ENCODE measurements around the gene TMEM242. TPM values are rescaled to one million over a fixed set of nuclear protein-coding genes. Genes with fewer than 3 reads are reported as not detected.
"Not testable (repeated sequence)": the region's sequence is repeated elsewhere in the genome, so short reads cannot be mapped to it uniquely, and the experiment has no call there.

The TMEM242 gene
- total RNA-seq, 1 donor from 2014 or later: 13.2 TPM

DNA sequence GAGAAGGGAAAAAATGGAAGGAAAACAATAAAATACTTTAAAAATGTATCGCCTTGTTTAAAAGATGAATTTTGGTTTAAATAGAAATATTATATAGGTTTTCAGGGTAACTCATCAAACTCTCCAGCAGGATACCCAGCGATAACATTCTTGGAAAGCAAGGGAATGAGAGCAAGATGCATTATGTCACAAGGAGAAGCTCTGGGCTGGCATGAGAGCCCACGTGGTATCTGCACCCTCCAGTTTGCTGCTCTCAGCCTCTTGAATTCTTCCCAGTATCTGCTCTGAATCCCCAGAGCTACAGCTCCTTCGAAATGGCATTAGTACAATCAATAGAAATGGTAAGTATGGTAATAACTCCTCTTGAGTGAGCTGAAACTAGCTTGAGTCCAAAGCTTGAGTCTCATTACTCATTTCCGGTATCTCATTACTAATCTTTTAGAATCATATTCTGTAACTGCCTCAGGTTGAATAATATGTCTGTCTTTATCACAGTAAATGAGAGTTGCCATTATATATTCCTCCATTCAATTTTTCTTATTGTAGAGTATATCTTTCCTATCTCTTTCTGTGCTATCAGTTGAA is 4.9 kb upstream of the TMEM242 start:
- intact Hi-C loops (cut with DNase I): no loop called here
- DNase-seq (ENCODE audit: low spot score): no peak
- ATAC-seq: no peak

DNA sequence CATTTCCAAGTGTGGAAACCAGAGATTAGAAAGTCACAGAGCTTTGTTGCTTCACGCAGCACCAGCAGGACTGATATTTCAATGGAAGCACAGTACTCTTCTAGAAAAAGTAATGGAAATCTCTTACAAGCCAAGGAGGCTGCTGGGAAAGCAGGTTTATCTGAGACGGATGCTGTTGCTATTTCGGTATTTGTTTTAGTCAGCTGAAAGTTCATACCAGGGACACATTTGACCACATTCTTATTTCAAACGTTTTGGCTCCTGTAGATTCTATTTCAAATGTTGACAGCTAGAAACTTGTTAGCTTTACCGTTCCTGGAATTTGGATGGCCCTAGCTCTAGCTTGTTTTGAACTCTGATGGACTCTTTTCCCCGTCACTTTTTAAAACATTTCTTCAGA is 3.7 kb upstream of the TMEM242 start:
- intact Hi-C loops (cut with DNase I): no loop called here
- ATAC-seq (no peak), DNase-seq (ENCODE audit: low spot score) (no peak)

DNA sequence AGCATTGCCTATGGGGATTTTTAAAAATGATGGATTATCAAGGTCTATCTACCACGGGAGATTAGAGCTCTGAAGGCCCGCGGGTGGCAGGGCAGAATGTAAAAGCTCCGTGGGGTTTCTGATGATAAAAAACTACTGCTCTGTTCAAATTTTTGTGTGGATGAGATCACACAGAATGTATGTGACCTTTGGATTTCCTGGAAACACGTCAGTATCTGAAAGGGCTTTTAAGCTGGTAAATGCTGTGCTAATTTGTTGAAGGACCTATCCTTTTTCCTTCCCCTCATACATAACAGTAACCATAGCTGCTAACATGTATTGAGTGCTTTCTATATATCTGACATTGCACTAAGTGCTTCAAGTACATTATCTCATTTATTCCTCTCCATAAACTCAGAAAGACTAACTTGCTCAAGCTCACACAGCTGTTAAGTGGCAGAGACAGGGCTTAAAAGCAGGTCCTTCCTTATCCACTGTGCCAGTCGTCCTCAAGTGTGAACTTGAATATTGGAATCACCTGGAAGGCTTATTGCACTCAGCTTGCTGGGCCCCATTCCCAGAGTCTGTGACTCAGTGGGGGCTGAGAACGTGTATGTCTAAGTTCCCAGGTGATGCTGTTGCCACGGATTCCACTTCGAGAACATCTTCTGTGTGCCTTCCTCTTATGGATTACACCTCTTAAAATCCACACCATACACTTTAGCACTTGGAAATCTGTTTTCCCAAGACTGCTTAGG is 1.9 kb upstream of the TMEM242 start:
- intact Hi-C loops (cut with DNase I): no loop called here
- no peak for ATAC-seq

DNA sequence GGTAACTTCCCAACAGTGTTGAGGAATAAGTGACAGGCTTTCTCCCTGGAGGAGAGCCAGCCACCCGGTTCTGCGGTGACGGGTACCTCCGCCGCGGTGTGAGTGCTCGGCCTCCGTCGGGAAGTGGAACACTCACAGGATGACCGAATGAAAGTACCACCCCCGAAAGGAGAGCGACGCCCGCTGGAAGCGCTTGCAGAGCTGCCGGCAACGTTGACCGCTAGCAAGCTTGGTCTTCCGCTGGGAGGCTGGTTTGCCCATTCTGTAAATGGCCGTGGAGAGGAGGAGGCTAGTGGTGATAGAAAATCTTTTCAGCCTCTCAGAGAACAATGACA is 614 bp upstream of the TMEM242 start:
- peak; percentile 84 for DNase-seq (ENCODE audit: low spot score)
- intact Hi-C loops (cut with DNase I): loop anchor here (5.0 kb wide), 1 partner anchor 618 kb away; no protein-coding TSS in a partner anchor
- ATAC-seq: peak; percentile 89

More for the DNA sequence above, 1.9 kb upstream of the TMEM242 start:
- no peak for DNase-seq (ENCODE audit: low spot score)

DNA sequence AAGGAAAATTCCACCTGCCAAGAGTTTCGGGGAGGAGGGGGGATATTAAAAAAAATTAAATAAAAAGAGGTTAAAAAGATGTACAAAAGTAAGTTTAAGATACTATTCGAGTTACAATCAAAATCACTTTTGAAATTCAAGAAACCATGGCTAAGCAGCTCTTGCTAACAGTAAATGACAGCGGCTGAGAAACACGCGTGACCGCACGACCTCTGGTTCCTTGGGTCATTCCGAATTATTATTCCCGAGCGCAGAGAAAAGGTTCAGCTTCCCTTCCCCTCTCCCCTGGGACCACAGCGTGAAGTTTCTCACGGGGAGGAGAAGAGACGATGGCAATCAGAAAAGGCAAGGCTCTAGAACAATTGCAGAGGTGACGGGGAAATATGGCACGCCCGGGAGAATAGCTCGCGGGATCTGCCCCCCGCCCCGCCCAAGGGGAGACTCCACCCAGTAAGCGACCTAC is 496 bp downstream of the TMEM242 start:
- ATAC-seq: no peak
- intact Hi-C loops (cut with DNase I): loop anchor here (5.0 kb wide), 1 partner anchor 619 kb away; no protein-coding TSS in a partner anchor
- no peak for DNase-seq (ENCODE audit: low spot score)

DNA sequence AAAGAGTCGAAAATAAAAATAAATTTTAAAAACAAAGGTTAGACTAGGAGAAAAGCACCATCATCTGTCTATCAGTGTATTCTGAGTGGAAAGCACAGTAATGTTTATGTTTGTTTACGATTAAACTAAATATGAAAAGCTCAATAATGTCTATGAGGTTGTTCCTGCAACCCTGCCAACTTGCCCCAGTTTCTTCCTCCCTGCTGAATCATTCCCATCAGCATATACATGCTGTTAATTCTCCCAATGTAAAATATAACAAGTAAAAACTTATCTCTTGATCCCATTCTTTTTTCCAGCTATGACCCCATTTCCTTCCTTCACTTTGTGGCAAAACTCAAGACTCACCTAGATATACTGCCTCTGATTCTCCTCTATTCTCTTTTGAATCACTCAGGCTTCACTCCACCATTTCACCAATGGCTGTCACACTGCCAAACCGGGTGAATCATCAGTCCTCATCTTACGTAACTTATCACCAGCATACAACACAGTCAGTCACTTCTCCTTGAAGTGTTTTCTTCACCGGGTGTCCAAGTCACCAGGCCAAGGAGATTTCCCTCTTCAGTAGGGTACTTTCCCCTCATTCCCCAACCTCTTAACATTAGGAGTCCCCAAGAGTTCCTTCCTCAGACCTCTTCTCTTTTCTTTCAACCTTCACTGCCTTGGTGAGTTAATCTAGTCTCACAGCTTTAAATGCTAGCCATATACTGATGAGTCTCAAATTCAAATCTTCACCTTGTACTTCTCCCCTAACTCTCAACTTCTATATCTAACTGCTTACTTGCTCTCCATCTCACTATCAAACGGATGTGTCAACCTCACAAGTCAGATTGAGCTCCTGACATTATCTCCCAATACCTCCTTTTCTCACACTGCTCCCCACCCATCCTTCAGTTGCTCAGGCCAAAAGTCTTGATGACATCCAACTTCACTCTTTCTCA is 6.2 kb downstream of the TMEM242 start:
- DNase-seq (ENCODE audit: low spot score): peak; percentile 84
- intact Hi-C loops (cut with DNase I): loop anchor here (10.0 kb wide), 1 partner anchor 348 kb away; no protein-coding TSS in a partner anchor

DNA sequence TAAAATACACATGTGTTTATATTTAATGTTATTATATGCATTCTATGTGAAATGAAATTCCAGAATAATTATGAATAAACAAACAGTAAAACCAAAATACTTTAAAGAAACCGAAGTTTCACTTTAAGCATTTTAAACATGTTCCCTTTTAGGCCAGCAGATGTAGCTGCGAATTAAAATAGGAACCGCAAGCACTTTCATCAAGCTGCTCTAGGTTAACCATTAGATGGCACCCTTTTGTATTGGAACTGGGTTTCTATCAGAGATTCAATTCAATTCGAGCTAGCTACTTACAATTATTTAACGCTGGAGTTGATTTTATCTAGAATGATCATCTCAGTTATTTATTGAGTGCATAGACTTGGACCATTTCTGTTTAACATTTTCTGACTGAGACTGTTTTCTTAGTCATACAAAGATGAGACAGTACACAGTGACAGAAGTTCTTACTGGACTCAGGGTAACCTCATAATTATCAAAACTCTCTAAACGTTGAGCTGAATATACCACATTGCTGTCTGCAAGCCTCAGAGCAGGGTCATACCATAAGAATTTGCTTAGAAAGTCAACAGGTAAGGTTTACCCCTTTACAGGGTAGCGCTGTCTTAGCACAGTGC is 8.5 kb downstream of the TMEM242 start:
- intact Hi-C loops (cut with DNase I): loop anchor here (10.0 kb wide), 1 partner anchor 350 kb away; no protein-coding TSS in a partner anchor
- peak; percentile 80 for ATAC-seq
- DNase-seq (ENCODE audit: low spot score): no peak

More for the DNA sequence above, 6.2 kb downstream of the TMEM242 start:
- peak; percentile 86 for ATAC-seq

DNA sequence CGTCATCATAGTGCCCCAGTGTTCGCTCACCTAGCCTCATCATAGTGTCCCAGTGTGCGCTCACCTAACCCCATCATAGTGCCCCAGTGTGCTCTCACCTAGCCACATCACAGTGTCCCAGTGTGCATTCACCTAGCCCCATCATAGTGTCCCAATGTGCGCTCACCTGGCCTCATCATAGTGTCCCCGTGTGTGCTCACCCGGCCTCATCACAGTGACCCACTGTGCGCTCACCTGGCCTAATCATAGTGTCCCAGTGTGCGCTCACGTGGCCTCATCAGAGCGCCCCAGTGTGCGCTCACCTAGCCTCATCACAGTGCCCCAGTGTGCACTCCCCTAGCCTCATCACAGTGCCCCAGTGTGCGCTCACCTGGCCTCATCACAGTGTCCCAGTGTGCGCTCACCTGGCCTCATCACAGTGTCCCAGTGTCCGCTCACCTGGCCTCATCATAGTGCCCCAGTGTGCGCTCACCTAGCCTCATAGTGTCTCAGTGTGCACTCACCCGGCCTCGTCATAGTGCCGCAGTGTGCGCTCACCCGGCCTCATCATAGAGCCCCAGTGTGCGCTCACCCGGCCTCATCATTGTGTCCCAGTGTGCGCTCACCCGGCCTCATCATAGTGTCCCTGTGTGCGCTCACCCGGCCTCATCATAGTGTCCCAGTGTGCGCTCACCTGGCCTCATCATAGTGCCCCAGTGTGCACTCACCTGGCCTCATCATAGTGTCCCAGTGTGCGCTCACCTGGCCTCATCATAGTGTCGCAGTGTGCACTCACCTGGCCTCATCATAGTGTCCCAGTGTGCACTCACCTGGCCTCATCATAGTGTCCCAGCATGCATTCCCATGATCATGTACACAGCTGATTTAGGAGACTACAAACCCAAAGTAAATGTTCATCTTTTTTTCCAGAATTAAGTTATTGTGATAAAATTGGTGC is 9.5 kb downstream of the TMEM242 start:
- intact Hi-C loops (cut with DNase I): loop anchor here (10.0 kb wide), 1 partner anchor 351 kb away; no protein-coding TSS in a partner anchor
- no peak for ATAC-seq

DNA sequence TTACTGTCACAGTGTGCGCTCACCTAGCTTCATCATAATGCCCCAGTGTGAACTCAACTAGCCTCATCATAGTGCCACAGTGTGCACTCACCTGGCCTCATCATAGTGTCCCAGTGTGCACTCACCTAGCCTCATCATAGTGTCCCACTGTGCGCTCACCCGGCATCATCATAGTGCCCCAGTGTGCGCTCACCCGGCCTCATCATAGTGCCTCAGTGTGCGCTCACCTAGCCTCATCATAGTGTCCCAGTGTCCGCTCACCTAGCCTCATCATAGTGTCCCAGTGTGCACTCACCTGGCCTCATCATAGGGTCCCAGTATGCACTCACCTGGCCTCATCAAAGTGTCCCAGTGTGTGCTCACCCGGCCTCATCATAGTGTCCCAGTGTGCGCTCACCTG is 10.6 kb downstream of the TMEM242 start:
- intact Hi-C loops (cut with DNase I): loop anchor here (10.0 kb wide), 1 partner anchor 352 kb away; no protein-coding TSS in a partner anchor
- no peak for DNase-seq (ENCODE audit: low spot score)
- no peak for ATAC-seq

More for the DNA sequence above, 9.5 kb downstream of the TMEM242 start:
- DNase-seq (ENCODE audit: low spot score): no peak

DNA sequence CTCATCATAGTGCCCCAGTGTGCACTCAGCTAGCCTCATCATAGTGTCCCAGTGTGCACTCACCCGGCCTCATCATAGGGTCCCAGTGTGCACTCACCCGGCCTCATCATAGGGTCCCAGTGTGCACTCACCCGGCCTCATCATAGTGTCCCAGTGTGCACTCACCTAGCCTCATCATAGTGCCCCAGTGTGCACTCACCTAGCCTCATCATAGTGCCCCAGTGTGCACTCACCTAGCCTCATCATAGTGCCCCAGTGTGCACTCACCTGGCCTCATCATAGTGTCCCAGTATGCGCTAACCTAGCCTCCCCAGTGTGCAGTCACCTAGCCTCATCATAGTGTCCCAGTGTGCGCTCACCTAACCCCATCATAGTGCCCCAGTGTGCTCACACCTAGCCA is 12.6 kb downstream of the TMEM242 start:
- not testable (repeated sequence) for DNase-seq (ENCODE audit: low spot score)
- intact Hi-C loops (cut with DNase I): loop anchor here (10.0 kb wide), 1 partner anchor 354 kb away; no protein-coding TSS in a partner anchor
- ATAC-seq: peak; percentile 49

DNA sequence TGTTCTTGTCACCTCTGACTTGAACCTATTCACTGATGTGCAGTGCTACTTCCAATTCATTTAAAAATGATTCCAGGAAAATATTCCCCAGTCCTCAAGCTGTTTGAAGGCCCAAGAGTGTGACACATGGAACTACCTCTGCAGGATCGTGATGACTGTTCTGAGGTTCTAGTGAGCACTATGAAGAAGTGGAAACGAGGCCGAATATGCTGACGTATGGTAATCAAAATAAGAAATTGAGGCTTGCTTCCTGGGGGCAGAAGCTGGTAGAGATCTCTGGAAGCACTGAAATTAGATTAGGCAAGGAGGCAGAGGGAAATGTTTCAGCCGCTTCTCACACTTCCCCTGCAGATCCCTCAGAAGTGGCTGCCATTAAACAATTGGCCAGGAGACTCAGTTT is 15.7 kb downstream of the TMEM242 start:
- intact Hi-C loops (cut with DNase I): no loop called here
- no peak for ATAC-seq

DNA sequence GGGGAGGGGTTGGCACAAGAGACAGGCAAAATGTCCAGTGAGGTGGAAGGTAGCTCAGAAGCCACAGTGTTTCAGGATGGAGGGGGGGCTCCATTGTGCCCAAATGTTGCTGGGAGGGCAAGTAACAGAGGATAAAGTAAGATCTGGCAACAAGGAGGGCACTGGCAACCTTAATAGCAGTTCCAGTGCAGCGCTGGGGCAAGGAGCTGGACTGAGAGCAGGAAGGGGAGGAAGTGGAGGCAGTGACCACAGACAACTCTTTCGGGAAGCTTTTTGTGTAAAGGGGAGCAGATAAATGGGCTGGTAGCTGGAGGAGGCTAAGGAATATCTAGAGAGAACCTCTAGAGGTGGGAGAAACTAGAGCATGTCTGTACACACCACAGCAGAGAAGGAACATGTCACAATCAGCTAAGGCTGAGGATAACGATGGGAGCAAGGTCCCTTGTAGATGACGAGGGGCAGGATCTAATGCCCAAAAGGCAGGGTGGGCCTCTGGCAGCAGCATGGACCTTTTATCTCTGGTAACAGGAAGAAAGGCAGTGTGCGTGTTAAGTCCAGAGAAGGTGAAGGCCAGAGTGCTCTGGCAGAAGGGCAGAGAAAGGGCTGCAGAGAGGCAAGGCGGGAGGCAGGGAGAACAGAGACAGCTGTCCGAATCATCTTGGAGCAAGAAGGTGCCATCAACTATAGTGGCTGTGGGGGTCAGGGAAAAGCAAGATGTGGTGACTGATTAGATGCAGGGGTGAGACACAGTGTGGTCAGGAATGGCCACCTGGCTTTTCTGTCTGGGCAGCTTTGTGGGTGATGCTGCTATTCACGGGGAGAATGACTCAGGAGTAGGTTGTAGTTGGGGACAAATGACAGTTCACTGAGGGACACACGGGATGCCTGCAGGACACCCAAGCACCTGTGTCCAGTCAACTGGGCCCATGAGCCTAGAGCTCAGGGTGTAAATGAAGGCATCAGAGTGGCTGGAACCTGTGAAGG is 17.4 kb downstream of the TMEM242 start:
- intact Hi-C loops (cut with DNase I): no loop called here
- ATAC-seq: peak; percentile 31
- no peak for DNase-seq (ENCODE audit: low spot score)

More for the DNA sequence above, 15.7 kb downstream of the TMEM242 start:
- no peak for DNase-seq (ENCODE audit: low spot score)

DNA sequence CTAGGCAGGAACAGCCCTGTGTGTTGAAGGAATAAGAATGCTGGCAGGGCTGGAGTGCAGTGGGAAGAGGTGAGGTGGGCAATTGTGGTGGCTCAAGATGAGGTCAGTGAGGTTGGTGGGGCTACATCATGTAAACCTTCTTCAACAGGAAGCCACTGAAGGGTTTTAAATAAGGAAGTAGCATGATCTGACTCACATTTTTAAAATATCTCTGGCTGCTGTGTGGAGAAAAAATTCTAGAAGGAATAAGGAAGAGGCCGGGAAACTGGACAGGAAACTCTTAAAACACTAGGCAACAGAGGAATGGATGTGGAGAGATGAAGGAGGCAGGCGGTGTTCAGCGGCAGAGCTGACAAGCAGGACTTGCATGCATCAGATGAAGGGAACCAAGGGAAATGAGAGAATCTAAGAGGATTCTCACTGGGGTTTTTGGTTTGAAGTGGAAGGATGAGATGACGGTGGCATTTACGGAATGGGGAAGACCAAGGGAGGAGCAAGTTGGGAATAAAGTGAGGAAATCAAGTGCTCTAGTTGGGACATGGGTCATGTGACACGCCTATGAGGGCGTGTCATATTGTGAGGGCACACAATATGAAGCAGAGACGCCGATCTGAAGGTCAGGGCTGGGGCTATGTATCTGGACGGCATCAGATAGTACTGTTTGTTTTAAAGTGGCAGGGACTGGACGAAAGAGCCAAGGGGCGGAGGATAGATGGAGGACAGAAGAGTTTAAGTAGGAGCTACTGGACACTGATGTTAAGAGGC is 18.2 kb downstream of the TMEM242 start:
- ATAC-seq: peak; percentile 49
- DNase-seq (ENCODE audit: low spot score): no peak
- intact Hi-C loops (cut with DNase I): no loop called here

DNA sequence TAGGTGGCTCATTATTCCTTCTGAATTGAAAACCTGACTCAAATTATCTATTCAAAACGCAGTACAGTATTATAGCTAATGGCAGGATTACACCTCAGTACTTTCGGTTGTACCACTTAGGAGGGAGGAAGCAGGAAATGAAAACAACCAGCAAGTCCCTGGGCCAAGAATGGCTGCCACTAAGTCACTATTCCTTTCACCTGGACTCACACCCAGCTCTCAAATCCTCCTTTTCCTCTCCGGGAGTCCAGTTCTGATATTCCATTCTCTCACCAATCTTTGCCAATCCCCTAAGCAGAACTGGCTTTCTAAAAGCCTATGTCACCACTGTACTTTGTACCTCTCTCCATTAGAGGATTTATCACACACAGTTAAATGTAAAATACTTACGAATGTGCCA is 20.6 kb downstream of the TMEM242 start:
- DNase-seq (ENCODE audit: low spot score) (no peak), ATAC-seq (no peak)
- intact Hi-C loops (cut with DNase I): no loop called here

DNA sequence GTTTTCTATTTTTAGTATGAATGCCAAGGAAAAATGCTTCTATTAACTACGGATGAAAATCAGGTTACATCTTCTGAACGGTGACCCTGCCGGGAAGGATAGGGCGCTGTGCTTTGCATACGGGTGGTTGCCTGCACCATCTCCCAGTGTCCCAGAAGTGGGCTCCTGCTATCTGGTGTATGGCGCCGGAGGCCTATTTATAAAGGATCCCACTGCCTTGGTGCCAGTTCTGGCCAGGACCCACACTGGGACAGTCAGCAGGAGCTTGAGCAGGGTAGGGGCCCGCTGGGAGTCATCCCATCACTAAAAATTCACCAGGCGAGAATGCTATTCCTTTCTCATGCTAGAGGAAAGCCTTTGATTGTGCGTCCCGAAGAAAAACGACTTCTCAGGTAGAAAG is 22.9 kb downstream of the TMEM242 start:
- DNase-seq (ENCODE audit: low spot score) (no peak), ATAC-seq (no peak)
- intact Hi-C loops (cut with DNase I): no loop called here

DNA sequence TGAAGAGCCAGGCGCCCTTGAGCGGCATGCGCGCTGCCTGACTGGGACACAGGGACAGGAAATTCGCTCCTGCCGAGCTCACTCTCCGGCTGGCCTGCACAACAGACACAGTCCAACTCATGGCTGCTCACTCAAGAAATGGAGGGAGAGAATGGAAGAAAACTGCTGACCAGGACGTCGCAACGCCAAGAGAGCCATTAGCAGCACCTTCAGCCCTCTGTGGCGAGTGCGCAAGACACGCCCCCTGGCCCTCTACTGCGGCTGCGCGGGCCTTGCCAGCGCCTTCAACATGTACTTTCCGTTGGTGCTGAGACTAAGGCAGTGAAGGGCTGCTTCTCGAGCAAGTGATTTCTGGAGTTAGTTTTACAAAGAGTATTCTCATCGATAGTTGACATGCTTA is 23.3 kb downstream of the TMEM242 start:
- ATAC-seq: no peak
- intact Hi-C loops (cut with DNase I): no loop called here

More for the DNA sequence above, 23.3 kb downstream of the TMEM242 start:
- DNase-seq (ENCODE audit: low spot score): no peak
